GM12801 (cell line): ENCODE measurements around the gene E4F1.

ENCODE experiments used
- CTCF ChIP-seq: IDR thresholded peaks from one replicate; pipeline ENCODE4 v1.5.1; 2011; ENCODE audit warnings: control low read depth; ENCODE audit not compliant: insufficient read length; ENCODE audit errors: extremely low read depth

The E4F1 gene

GRCh38 chr16:2189252-2189893 is 34.0 kb upstream of the E4F1 start:
- no peak for TF ChIP-seq CTCF

- no peak for TF ChIP-seq CTCF
Observed at GRCh38 chr16:2190002-2190658, 33.3 kb upstream of the E4F1 start.

- TF ChIP-seq CTCF = no peak
Observed at GRCh38 chr16:2190659-2191445, 32.5 kb upstream of the E4F1 start.

- no peak for TF ChIP-seq CTCF
Observed at GRCh38 chr16:2191446-2191706, 32.0 kb upstream of the E4F1 start.

- TF ChIP-seq CTCF = no peak
Observed at GRCh38 chr16:2194166-2194834, 29.1 kb upstream of the E4F1 start.

- TF ChIP-seq CTCF = no peak
Observed at GRCh38 chr16:2194852-2195321, 28.5 kb upstream of the E4F1 start.
